Stimulated activated CD8-positive, alpha-beta memory T cell treated with anti-CD3 and anti-CD28 coated beads, Interleukin-12 subunit alpha, Interleukin-12 subunit beta, amount 100 ng/mL, for 1 hour (primary cell): ENCODE results near the gene CIITA.

Experiments used
- DNase-seq: peaks from one replicate; pipeline ENCODE4 v3.0.0-alpha.2; 2020; ENCODE audit warnings: low read depth

The CIITA gene

DNA sequence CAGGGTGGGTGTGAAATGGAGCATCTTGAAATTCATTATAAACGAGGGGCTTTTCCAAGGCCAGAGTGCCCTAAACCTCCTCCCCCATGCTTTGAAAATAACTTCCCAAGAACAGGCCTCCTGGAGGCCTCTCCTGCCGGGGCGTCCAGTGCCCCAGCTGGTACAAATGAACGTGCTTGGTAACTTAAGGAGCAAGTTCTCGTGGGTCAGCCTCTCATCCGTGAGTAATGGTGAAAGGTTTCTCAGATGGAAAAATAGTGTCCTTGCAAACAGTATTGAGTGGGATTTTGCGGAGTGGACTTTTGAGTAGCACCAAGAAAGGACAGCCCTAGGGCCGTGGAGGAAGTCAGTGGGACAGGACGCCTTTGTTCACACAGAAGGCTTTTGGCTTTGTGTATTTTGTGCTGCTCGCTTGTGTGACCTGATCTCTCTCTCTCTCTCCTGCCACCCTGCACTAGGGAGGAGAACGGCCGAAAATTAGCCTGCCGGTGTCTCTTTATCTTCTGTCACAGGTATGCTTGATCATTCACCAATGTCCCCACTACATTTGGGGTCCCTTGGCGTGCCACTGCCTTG is 102.0 kb downstream of the CIITA start:
- no peak for DNase-seq

DNA sequence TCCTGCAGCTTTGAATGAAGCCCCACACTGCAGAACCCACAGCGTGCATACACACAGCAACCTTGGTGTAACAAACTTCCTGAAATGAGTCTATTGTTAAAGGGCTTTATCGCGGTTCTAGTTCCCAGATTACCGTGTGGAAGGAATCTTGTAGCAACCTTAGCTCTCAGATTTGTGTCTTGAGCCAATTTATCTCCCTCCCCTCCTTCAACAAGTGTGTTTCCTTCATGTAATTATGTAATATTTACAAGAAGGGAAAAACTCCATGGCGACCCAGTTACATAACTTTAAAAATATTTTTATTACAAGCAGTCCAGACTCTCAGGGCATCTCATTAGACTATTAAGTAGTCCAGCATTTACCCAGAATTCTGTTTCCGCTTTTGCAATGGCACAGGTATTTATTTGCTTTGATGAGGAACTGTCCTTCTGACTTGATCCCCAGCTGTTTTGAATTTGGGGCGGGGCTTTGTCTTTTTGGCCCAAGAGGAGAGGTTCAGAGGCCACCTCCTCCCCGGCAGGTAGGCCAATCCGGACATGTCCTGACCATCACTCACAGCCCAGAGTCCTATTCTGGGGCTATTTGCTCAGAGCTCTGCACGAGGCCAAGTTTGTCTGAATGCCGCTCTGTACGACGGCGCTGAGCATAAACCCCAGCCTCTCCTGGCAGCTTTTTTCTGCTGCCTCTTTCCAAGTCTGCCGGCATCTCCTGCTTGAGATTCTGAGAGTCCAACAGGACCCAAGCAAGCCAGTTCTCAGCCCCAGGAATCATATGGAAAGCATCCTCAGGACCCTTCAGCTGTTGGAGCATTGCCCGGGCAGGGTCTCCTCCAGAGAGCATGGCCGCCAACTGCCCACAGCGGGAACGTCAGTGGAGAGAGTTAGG is 103.0 kb downstream of the CIITA start:
- no peak for DNase-seq

DNA sequence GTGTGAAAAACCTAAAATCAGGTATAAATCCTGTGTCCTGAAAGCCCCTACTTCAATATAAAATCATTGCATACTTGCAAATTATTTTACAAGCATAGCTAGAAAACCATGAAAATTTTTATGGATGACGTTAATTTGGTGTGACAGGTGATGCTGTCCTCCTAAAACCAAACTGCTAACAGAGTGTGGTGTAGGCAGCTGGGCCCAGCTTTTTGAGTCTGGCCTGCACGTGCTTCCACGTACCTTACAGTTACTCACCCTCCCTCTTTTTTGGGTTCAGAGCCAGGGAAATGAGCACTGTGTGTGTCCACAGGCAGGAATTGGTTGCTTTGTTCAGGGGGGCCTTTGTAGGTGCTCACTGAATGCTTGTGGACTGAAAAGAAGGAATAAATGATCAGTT is 103.8 kb downstream of the CIITA start:
- DNase-seq, result no peak

DNA sequence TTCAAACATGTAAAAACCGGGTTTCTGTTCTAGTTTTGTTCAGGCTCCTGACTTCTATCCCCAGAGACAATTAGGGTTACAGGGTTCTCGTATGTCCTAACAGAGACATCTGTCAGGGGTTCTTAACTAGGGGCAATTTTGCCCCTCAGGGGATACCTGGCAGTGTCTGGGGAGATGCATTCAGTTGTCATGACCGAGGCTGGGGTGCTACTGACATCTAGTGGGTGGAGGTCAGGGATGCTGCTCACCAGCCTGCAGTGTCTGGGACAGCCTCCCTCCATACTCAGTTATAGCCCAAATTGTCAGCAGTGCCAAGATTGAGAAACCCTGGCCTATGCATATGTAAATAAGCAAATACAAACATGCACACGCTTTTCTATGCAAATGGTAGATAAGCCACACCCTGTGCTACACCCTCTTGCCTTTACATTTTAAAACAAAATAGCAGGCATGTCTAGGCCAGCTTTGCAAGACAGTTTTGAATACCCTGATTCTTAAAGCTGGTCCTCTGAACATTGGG is 104.8 kb downstream of the CIITA start:
- DNase-seq, result no peak

DNA sequence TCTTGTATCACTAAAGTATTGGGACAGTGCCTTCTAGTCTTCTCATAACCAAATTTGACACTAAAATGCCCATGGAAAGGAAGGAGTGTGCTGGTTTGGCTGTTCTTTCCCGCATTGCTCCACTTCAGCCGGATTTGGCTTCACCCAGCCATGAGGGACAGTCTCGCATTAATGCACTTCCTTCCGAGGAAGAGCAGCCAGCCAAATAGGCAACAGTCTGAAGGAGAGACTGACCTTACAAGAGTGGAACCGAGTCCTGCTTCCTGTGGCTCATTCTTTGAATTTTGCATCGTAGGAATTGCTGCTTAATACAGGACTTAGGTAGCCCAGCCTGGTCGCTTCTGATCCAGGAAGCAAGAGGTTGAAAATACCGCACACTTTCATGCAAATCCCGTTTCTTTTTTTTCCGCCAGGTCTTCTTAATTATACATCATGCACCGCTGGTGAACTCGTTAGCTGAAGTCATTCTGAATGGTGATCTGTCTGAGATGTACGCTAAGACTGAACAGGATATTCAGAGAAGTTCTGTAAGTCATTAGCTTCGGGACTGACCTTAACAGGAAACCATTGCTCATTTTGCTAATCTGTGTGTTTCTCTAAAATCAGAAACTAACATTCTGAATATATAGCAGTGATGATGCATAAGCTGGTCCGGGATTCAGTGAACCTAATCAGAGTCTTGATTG is 105.6 kb downstream of the CIITA start:
- no peak for DNase-seq

DNA sequence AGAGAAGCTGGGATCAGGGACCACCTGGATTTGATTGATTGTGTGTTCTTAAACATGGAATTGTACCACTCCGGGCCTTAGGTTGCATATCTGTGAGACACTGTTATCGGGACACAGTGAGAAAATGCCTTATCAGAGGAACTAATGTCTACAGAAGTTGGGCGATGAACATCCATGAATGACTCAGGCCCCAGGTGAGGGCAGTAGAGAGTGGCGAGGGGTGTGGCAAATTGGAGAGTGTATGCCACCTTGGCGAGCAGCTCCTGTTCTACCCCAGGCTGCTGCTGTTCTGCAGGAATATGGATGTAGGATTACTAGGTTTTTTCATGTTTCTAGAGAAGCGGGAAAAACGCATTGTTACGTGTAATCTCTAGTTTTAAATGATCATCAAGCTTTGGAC is 106.2 kb downstream of the CIITA start:
- no peak for DNase-seq

DNA sequence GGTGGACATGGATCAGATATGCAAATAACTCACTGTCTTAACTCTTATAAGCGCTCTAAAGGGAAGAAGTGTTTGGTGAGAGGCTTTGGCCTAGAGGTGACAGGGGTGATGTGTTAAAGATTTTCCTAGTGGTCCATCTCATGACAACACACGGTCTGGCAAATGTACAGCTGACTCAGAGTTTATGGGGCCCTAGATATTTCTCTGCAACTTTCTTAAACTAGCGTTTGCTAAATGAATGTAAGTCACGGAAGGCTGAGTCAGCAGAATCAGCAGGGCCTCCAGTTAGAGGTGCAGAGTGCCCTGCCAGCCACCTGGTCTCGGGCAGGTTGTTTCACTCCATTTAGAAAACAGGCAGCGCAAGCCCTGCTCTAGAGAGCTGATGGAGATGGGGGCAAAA is 107.5 kb downstream of the CIITA start:
- no peak for DNase-seq
